GM19397 (cell line): ENCODE data around the gene NSA2.

Experiments used
- ATAC-seq: cut with Tn5 transposase; IDR thresholded peaks from one replicate; pipeline ENCODE4 v1.9.1; 2021; ENCODE audit warnings: mild to moderate bottlenecking, moderate library complexity; ENCODE audit not compliant: unreplicated experiment

Gene NSA2

GRCh38 chr5:74810915-74811314 lies 43.9 kb downstream of the NSA2 start:
- no peak for ATAC-seq

GRCh38 chr5:74816875-74817274 lies 49.8 kb downstream of the NSA2 start:
- ATAC-seq, result no peak

- no peak for ATAC-seq
Observed at GRCh38 chr5:74822288-74822687, 55.2 kb downstream of the NSA2 start.

GRCh38 chr5:74829413-74829812 lies 62.4 kb downstream of the NSA2 start:
- no peak for ATAC-seq
